HG02588 (cell line): Measurements from ENCODE around the gene GRIP2.

Source experiments
- ATAC-seq: cut with Tn5 transposase; IDR thresholded peaks from one replicate; pipeline ENCODE4 v1.9.1; 2021; ENCODE audit warnings: mild to moderate bottlenecking, moderate library complexity; ENCODE audit not compliant: unreplicated experiment

The GRIP2 gene

DNA sequence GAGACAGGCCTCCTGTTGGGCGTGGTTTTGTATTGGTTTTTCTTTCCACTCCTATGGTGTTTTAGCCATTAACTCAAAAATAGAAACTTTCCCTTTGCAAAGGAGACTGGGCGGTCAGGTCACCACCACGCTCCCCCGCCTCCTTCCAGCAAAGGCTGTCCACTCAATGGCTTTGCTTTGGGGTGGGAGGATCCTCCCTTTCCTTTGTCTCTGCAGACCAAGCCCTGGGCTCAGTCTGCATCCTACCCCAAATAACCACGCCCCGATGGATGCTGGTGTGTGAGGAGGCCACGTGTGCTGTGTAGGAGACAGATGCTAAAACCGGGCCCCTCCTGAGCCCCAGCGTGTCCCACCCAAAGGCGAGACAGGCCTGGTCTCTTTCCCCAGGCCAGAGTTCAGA is 68.5 kb downstream of the GRIP2 start:
- ATAC-seq = no peak

DNA sequence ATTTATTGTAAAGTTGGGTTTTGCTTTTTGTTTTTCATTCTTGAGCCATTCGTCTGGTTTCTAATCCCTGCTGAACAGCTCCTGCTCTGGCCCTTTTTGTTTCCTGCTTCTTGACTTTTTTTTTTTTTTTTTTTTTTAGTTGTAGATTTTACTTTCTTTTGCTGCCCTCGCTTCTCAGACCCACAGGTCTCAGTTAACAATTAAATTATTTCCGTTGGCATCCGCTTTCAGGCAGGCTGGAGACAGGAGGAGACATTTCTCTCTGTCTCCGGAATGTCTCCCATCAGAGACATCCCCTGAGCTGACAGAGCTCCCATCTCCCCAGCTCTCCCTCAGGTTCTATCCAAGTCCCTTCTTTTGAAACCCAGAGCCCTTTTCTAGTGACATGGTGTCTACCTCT is 69.1 kb downstream of the GRIP2 start:
- no peak for ATAC-seq

DNA sequence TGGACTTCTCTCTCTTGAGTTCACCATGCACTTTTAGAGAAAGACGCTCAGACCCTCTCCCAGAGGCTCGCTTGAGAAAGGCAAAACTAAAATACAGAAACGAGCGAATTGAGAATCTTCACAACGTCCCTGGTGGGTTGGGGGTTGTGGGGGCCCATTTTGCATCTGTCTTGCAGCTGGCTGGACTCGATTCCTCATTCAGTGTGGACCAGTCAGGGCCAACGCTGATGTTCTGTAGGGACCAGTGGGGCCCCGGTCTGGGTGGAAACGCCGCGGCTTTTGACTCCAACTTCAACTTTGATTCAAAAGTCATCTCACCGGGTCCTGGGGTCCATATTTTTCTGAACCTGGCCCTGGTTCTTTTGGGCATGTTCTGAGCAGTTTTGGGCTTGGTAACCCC is 69.7 kb downstream of the GRIP2 start:
- no peak for ATAC-seq

DNA sequence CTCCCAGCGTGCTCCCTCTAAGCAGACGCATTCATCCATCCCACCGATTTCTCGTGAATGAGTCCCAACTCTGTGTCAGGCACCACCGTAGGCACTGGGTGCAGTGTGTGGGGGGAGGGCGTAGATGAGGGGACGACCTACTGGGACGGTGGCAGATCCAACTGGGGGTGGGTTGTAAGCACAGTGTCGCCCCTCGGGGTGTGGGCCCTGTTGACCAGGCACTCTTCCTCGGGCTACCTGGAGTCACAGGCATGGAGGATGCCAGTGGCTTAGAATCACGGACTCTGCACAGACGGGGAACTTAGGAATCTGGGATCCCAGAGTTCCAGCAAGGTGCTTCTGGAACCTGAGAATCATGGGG is 71.5 kb downstream of the GRIP2 start:
- no peak for ATAC-seq

DNA sequence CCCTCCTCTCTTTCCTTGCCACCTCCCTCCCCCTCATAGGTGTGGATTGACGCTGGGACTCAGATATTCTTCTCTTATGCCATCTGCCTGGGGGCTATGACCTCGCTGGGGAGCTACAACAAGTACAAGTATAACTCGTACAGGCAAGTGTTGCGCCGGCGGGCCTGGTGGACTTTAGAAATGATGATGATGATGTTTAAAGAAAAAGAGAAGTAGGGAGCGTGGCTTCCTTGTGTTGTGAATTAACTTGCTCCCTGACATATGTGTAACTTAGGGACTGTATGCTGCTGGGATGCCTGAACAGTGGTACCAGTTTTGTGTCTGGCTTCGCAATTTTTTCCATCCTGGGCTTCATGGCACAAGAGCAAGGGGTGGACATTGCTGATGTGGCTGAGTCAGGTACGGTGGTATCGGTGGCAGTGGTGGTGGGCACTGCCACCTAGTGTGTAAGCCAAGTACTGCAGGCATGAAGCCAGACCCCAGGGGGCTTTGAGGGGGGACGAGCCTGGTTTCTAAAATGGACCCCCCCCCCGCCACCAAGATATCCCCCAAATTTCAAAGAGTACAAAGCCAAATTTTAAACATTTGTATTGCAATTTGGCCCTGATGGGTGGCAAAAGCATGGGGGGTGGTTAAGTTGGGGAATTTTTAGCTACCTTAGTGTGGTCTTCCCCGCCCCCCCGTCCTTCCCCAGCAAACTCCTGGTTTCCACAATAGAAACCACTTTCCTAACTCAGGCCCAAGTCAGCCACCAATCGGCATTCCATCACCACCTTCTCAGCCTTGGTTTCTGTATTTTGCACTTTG is 72.1 kb downstream of the GRIP2 start:
- ATAC-seq = no peak

DNA sequence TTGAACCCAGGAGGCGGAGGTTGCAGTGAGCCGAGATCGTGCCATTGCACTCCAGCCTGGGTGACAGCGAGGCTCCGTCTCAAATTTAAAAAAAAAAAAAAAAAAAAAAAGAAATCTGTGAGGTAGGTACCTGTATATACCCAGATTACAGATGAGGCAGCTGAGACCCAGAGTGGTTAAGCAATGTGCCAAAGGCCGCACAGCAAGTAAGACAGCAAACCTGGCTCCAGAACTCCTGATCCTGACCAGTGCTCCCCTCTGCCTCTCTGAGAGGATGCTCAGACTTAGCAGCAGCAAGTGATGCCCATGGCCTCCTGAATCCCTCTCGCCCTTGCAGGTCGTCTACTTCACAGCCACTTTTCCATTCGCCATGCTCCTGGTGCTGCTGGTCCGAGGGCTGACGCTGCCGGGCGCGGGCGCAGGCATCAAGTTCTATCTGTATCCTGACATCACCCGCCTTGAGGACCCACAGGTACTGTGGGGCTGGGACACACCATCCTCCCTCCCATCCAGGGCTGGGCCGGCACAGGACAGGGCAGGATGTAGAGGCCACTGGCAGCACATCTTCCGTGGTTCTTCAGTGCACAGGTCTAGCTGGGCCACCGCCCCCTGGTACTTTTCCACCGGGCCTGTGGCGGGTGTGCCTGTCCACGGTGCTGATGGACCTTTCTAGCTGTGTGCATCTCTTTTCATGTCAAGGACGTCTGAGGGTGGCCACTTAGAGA is 73.8 kb downstream of the GRIP2 start:
- ATAC-seq = no peak

- ATAC-seq = no peak
Measured at GRCh38 chr3:14465425-14465824, 74.7 kb downstream of the GRIP2 start.

GRCh38 chr3:14464521-14464920 is 75.6 kb downstream of the GRIP2 start:
- ATAC-seq = no peak

DNA sequence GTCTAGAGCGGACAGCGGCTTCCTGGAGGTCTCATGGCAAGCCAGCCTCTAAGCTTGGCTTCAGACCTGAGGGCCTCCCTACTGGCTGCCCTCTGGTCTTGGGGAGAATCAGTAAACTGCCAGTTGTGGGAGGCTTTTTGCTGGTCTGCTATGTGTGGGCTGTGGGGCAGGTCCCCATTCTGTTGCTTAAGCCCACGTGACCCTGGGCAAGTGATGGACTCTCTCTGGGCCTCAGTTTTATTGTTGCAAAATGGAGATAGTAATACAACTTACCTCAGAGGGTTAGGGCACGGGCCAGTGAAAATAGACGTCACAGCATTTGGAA is 76.0 kb downstream of the GRIP2 start:
- ATAC-seq = no peak

DNA sequence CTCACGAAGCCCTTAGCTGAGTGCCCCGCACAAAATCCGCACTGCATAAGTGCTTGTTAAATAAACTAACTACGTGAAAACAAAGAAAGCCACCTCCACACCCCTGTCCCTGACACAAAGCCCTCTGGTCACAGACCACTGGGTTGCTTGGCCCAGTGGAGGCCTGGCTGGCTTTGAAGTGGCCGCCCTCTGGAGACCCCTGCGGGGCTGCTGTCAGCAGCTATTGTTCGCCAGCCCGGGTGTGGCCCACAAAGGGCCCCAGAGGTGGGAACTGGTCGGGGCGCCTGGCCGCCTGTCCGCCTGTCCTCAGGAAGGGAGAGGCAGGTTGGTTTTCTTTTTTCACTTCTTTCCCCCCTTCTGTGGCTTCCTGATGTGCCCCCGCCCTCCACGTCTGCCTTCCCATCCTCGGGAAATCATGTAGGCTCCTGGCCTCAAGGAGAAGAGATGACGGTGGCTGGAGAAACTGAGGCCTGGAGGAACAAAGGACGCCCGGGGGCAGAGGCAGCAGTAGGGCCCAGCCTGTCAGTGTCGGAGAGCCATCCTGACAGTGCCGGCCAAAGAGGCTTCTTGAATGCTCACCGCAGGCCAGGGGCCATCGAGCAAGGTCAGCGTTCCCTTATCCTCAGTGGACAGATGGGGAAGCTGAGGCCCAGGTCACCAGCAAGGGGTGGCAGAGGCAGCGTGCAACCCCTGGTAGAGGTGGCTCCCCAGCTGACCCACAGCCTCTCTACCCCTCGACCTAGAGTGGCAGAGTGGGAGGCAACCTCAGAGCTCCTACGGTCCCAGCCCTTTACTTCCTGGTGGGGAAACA is 76.6 kb downstream of the GRIP2 start:
- ATAC-seq = no peak

GRCh38 chr3:14462738-14463137 is 77.4 kb downstream of the GRIP2 start:
- no peak for ATAC-seq

DNA sequence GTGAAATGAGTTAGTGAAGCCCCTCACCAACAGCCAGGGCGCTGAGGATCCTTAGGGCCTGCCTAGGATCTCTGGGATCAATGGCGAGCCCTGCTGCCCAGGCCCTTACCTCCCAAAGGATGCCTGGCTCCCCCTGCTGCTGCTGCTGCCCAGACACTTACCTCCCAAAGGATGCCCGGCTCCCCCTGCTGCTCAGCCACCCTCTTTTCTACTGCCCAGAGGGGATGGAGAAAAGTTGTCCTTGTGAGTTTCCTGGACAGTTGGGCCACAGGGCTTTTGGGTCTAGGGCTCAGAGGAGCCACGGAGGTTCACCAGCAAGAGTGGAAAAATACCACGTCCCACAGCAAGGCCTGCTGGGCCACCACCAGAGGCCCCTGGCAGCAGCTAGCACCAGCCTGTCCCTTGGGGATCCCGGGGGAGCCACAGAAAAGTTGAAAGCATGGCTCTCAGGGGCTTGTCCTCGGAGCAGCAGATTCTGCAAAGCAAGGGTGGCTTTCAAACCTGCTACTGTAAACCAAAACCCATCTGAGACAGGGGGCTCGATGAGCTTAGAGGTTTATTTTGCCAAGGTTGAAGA is 78.3 kb downstream of the GRIP2 start:
- ATAC-seq = no peak

DNA sequence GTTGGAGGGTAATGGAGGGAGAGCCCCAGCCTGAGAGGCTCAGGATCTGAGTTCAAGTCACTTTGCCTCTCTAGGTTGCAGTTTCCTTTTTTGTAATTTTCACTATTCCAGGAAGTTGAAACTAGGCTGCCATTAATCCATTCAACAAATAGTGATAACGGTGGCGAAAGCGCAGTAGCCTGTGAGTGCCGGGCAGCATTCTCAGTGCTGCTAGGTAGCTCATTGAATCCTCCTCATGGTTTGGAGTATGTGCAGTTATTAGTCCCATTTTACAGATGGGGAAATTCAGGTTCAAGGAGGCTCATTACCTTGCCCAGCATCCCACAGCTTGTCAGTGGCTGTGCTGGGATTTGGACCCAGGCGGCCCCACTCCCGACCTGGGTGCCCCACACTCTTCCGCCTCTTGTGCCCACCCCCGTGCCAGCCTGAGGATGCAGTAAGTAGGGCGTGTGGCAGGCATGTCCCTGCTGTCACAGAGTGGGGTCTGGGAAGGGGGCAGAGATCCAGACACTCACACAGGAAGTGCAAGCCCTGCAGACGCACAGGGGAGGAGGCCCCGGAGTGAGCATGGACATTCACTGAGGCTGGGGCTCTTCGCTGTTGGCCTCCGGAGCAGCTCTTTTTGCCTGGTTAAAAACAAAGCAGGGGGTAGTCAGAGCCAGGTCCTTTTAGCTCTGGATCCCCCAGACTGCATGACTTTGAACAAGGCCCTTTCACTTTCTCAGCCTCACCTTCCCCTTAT is 79.0 kb downstream of the GRIP2 start:
- no peak for ATAC-seq

DNA sequence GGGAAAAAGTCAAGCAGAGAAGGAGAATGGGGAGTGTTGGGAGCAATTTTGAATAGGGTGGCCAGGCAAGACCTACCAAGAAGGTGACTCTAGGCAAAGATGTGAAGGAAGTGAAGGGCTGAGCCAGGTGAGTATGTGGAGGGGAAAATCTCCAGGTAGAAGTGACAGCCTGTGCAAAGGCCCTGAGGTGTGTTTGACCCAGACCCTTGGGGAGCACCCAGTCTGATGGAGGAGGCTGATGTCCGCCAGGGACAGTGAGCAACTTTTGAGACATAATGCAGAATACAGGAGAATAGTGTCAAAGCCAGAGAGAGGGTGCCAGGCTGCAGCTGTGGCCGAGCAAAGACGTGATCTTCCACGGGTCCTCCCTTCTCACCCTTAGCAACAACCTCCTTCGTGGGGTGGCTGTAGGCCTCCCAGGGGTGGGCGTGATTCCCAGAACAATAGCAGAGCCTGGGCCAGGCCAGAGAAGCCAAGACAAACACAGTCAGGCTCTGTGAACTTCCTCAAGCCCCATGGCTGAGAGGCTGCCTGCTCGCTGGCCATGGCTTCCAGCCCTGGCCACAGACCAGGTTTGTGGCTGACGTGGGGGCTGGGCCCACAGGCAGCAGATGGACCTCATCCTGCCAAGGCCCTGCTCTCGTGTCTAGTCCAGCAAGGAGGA is 79.7 kb downstream of the GRIP2 start:
- ATAC-seq = no peak

- ATAC-seq = no peak
Measured at GRCh38 chr3:14459787-14460186, 80.4 kb downstream of the GRIP2 start.

- ATAC-seq = no peak
Measured at GRCh38 chr3:14459384-14459783, 80.8 kb downstream of the GRIP2 start.

DNA sequence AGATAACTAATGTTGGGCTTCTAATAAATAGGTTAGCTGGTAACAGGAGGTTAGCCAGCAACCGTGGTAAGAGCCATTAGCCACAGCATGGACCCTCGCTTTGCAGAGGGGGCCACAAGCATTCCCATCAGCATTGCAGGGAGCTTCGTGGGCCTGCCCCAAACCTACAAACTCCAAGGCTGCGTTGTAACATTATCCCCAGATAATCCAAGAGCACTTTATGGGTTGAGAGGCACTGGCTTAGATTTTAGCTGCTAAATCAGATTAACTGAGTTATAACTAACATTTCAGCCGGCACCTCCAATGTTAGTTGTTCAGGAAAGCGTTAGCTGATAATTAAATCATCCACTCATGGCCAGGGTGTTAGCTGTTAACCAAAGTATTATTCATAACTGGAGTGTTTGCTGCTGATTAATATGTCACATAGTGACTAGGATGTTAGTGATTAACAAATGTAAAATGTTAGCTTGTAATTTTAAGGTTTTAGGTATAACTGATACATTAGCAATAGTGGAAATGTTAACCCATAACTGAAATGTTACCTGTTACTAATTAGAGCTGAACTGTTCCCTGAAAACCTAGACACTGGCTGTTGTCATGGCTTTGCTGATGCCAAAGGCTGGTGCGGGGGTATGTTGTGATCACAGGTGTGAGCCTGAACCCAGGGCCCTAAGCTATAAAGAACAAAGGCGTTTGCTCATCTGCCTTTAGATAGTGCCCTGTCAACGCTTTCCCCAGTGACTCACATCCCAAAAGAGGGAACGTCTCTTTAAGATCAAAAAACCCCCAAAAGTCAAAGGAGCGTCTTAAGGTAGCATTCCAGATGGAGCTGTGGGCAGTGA is 81.5 kb downstream of the GRIP2 start:
- no peak for ATAC-seq

DNA sequence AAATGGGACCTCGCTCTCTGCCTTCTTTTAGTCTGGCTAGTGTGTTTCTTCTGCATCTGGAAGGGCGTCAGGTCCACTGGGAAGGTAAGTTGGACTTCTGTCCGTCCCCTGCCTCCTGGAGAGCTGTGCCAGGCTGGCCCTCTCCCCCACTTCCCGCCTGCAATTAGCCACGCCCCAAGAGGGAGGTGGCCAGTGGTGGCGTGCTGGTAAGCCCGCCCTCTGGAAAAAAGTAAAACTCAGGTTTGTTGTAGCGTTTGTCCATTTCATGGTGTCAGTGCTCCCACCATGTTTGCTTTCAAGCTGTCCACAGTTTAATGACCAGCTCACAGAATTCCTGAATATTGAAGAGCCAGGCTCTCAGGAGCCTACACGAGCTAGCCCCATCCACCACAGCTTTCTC is 82.1 kb downstream of the GRIP2 start:
- ATAC-seq = no peak

GRCh38 chr3:14457481-14457880 is 82.7 kb downstream of the GRIP2 start:
- no peak for ATAC-seq
